ENCODE measurements around the gene CEP41.

Gene CEP41

GRCh38 chr7:130367088-130367755 is 73.6 kb downstream of the CEP41 start:
- no peak for DNase-seq

DNA sequence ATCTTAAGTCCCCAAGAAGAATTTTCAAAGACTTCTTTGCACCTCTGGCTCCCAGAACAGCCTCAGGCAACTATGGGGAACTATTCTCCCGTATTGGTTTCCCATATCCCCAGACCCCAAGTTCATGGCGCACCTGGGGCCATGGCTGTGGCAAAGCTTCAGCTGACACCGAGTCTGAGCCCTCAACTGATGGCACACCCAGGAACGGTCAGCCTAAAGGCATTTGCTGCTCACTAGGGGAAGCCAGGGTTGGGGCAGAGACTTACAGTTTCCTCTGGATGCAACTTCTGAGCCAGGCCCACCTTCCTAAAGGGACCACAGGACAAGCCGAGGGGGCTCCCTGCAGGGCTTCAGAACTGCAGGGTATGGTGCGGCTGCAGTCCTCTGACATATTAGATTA is 74.3 kb downstream of the CEP41 start:
- DNase-seq: no peak

GRCh38 chr7:130365511-130366441 is 75.0 kb downstream of the CEP41 start:
- DNase-seq: no peak

DNA sequence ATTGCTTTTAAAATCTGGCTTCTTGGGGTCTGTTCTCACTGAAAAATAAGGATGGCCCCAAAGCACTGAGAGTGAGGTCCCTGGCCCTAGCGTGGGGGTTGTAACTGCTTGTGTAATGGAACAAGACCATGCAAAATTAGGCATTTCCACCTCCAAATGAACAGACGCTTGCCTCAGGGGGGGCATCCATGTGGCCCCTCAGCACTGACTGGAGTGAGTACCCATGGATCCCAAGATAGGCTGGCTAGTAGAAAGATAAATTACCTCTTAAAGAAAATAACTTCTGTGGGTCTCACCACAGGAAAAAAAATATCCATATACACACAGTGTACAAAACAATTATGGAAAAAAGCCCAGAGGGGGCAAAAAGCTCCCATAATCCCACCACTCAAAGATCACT is 75.7 kb downstream of the CEP41 start:
- no peak for DNase-seq

DNA sequence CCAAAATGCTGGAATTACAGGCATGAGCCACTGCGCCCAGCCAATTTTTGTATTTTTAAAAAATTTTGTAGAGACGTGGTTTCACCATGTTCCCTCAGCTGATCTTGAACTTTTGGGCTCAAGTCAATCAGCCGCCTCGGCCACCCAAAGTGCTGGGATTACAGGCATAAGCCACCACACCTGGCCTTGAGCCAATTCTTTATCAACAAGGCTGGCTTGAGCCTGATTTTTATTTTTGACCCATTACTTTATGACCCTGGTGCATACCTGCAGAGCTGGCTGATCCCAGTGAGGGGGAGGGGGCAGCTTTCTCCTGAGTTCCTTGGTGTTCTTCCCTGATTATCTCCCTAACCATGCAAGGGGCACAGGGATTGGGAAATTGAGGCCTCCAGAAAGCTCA is 76.4 kb downstream of the CEP41 start:
- no peak for DNase-seq

- DNase-seq: no peak
Observed at GRCh38 chr7:130363026-130363847, 77.6 kb downstream of the CEP41 start.

- DNase-seq: no peak
Observed at GRCh38 chr7:130362251-130362816, 78.5 kb downstream of the CEP41 start.

DNA sequence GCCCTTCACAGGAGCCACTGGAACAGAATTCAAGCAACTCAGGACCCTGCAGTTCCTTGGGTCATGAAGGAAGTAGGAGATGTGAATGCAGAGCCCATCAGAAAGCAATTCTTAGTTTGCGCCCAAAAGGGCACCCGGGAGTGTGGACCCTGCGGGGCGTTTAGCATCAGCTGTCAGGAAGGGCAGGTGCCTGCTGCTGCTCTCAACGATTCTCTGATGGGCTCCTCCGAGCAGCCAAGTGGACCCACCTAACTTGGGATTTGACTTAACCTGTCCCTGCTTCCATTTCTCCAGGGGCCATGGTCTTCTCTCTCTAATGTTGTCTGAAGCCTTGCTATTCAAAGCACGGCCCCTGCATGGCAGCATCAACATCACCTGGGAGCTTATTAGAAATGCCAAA is 79.1 kb downstream of the CEP41 start:
- no peak for DNase-seq

DNA sequence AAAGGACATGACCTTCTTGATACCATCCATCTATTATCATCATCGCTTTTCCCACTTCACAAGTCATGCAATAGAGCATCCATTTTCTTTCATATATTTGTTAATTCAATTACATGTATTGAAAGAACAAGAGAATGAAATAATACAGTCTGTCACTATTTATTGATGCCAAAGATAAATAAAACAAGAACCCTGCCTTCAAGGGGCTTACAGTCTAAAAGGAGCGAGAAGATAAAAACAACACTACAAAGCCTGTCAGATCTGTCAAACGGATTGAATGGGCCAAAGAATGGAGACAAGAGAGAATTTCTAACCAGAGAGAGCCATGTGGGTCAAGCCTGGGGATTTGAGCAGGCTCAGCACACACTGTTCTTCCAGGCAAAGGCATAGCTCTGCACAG is 80.3 kb downstream of the CEP41 start:
- DNase-seq: no peak

GRCh38 chr7:130359276-130359857 is 81.4 kb downstream of the CEP41 start:
- no peak for DNase-seq

GRCh38 chr7:130358471-130358870 is 82.3 kb downstream of the CEP41 start:
- no peak for DNase-seq

DNA sequence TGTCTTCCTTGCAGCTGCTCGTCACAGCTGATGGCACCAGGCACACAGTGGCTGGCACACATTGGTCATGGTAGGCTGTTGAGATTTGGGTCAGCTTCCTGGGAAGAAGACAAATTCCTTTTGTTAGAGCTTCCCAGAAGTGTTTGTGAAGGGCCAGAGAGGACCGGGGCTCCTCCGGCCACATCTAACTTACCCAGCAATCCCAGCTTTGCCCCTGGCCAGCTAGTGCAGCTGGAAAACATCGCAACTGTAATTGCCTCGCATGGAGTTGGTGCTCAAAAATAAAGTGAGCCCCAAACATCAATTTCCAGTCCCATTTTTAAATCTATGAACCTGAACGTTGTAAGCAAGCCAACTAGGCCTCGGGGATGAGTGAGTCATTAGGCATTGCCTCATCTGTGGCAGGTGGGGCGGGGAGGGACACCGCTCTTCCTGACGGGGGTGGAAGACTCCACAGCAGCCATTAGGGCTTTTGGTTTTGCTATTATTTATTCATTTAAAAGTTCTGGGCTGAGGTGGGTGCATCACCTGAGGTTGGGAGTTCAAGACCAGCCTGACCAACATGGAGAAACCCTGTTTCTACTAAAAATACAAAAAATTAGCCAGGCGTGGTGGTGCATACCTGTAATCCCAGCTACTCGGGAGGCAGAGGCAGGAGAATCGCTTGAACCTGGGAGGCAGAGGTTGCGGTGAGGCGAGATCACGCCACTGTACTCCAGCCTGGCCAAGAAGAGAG is 83.8 kb downstream of the CEP41 start:
- DNase-seq: no peak

GRCh38 chr7:130356121-130356875 is 84.5 kb downstream of the CEP41 start:
- no peak for DNase-seq

GRCh38 chr7:130353196-130353595 is 87.6 kb downstream of the CEP41 start:
- no peak for DNase-seq

- no peak for DNase-seq
Observed at GRCh38 chr7:130352194-130353074, 88.4 kb downstream of the CEP41 start.

DNA sequence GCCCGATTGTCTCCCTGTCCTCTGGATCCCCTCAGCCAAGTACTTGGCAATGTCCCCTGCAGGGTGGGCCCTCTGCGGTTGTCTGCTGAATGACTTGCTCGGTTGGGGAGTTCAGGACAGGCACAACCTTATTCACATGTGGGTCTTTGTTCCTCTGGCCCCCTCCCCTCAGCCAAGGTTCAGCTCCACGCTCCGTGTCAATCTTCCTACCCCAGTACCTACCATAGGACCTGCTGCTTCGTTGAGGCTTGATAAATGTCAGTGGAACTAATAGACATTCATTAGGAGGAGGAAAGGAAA is 89.1 kb downstream of the CEP41 start:
- DNase-seq: no peak

- no peak for DNase-seq
Observed at GRCh38 chr7:130350945-130351790, 89.6 kb downstream of the CEP41 start.

DNA sequence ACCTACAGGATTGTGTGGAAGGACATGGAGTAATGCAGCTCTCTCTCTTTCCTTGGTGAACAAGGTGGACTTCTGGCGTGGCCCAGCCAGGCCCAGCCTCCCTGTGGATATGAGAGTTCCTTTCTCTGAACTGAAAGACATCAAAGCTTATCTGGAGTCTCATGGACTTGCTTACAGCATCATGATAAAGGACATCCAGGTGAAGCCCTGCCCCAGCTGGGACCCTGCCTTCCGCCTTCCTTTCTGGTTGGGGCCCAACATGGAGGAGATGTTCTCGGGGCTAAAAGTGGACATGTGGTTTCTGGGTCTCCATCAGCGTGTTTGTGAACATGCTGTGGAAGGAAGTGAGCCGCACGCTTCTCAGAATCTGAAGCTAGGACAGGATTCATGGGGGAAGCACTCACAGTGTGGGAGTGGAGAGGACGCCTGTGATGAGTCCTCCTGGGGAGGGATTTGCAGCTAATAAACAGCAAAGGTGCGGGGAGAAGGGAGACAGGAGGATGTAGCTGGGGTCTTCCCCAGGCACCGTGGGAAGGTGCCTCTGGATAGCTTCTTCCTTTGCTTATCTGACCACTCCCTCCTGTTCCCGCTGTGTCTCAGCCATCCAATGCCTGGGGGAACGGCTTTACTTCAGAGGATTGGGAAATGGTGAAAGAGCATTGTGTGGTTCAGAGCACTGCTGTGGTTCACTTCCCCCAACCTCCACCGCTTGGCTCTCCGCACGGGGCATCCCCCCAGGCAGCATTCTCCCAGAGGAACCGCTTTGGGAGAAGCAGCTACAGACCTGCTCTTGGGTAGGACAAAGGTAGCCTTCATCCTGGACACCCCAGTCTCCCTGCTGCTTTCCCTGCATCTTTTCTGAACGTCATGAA is 90.7 kb downstream of the CEP41 start:
- DNase-seq: no peak
